ENCODE data around the gene SREK1IP1. TPM values are rescaled to one million over a fixed set of nuclear protein-coding genes. Genes with fewer than 3 reads are reported as not detected.

The SREK1IP1 gene
- total and polyA plus RNA-seq, 9 of the 15 experiments (the other 6 are each of a cell fraction or from before 2014, with no cell fraction given) = 6.9 to 45.2 (median 21.7) TPM

GRCh38 chr5:64811050-64811640 is 42.7 kb upstream of the SREK1IP1 start (continued):
- TF ChIP-seq SMC3 (conservative IDR thresholded peaks at IDR 0.05; ENCODE audit: insufficient read depth, low read depth, low read length) (0 out of 2 replicates have a peak, but pooled peaks have one; percentile 39), CEBPB (tag; IDR thresholded peaks at IDR 0.05) (peak; percentile 50; the same call in 1 of the 2 replicates), RUNX1 (IDR thresholded peaks at IDR 0.05; ENCODE audit: low read depth) (no peak), RAD21 (CRISPR knock-in tag; conservative IDR thresholded peaks at IDR 0.05 in 1 of 2, IDR thresholded peaks at IDR 0.05 in 1 of 2) (peak; percentile 83 to 85)

GRCh38 chr5:64807520-64807919 is 39.0 kb upstream of the SREK1IP1 start:
- no peaks in the 10 kb centered on the region for H3K9me1 ChIP-seq (ENCODE audit: control insufficient read depth, insufficient read depth, low read length)
- 87% methylated on average over 5 of the region's 5 CpGs for WGBS (ENCODE audit: insufficient coverage, low coverage, missing lambda C conversion rate)
- H3K4me3 ChIP-seq = no peak overlapping the region
- no TSS peak for BruUV-seq (replicated peaks)
- DNase-seq (ENCODE audit: extremely low read depth in 1 of 4, low spot score in 3 of 4) (no peak), FAIRE-seq (peak; percentile 35), ATAC-seq (no peak)
- in situ Hi-C loops (cut with MboI) (loop anchor here (10.0 kb wide), 1 partner anchor 677 kb away; the partner anchor contains the start of gene ADAMTS6), intact Hi-C loops (cut with micrococcal nuclease) (no loop called here)
- H3K36me3 ChIP-seq (ENCODE audit: control insufficient read depth, insufficient read depth, low read length) = peaks cover 14% of the 10 kb centered on the region; the same call in 1 of the 3 replicates
- no peak overlapping the region for H3K27ac ChIP-seq (ENCODE audit: extremely low read depth, low read depth, low read length)
- no peaks in the 10 kb centered on the region for H3K27me3 ChIP-seq (ENCODE audit: control insufficient read depth in 2 of 2, insufficient read depth in 2 of 2, low read length in 2 of 2)
- H4K20me1 ChIP-seq (replicated peaks; ENCODE audit: control insufficient read depth, insufficient read depth, low read length) = no peaks in the 10 kb centered on the region
- no peak overlapping the region for H2AFZ ChIP-seq (ENCODE audit: low read depth, low read length)
- no peak overlapping the region for H3K9ac ChIP-seq (ENCODE audit: insufficient read depth in 1 of 2, low read depth in 2 of 2, low read length in 2 of 2)
- H3K4me2 ChIP-seq (ENCODE audit: insufficient read depth, low read length) = no peak overlapping the region
- H3K9me3 ChIP-seq (replicated peaks; ENCODE audit: control insufficient read depth, insufficient read depth, low read depth, low read length) = no peaks in the 10 kb centered on the region
- TF ChIP-seq STAT5A (IDR thresholded peaks at IDR 0.05; ENCODE audit: borderline replicate concordance, low read length) (no peak), ZFP36 (IDR thresholded peaks at IDR 0.05; ENCODE audit: low read depth, low read length, partially characterized antibody) (no peak), CCAR2 (IDR thresholded peaks at IDR 0.05; ENCODE audit: low read depth, low read length) (no peak), NBN (IDR thresholded peaks at IDR 0.05; ENCODE audit: low read depth) (no peak), POLR2A (conservative IDR thresholded peaks at IDR 0.05) (no peak), TAF9B (IDR thresholded peaks at IDR 0.05; ENCODE audit: partially characterized antibody) (no peak), ZNF184 (CRISPR knock-in tag; IDR thresholded peaks at IDR 0.05) (no peak), USF1 (CRISPR knock-in tag; IDR thresholded peaks at IDR 0.05) (no peak)
- POLR2A ChIA-PET = interaction anchor here (1.4 kb wide), 1 partner anchor 13 kb away, joined by 3 read pairs; no protein-coding TSS in a partner anchor
- CTCF ChIA-PET (ENCODE audit: low intra/inter-chr PET ratio) = no interaction called here
- H3K79me2 ChIP-seq (ENCODE audit: control insufficient read depth, insufficient read depth, low read length) = no peaks in the 10 kb centered on the region
- no peaks in the 10 kb centered on the region for H3K4me1 ChIP-seq (replicated peaks in 1 of 2; ENCODE audit: control insufficient read depth in 2 of 2, insufficient read depth in 2 of 2, low read length in 2 of 2)
